Measurements from ENCODE around the gene ZNF695. TPM values are rescaled to one million over a fixed set of nuclear protein-coding genes. Genes with fewer than 3 reads are reported as not detected.

The ZNF695 gene
- total RNA-seq, 2 experiments from 2014 or later = 9.8 to 13.7 TPM

DNA sequence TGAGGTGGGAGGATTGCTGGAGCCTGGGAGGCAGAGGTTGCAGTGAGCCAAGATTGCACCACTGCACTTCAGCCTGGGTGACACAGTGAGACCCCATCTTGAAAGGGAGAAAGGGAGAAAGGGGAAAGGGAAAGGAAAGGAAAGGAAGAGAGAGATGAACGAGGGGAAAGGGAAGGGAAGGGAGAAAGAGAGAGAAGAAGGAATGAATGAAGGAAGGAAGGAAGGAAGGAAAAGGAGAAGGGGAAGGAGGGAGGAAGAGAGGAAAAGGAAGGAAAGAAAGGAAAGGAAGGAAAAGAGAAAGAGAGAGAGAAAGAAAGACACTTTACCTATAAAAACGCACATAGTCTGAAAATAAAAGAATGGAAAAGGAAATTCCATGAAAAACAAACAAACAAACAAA lies 18.0 kb downstream of the ZNF695 start:
- Histone ChIP-seq H3K4me1 (ENCODE audit: insufficient read depth, low read length, poor library complexity, severe bottlenecking) (no peaks in the 10 kb centered on the region), H3K4me2 (ENCODE audit: low read length) (no peak overlapping the region), H4K20me1 (ENCODE audit: insufficient read depth, low read length) (no peaks in the 10 kb centered on the region), H3K79me2 (ENCODE audit: insufficient read depth, low read depth, low read length) (no peaks in the 10 kb centered on the region), H3K4me3 (ENCODE audit: low read depth, low read length, poor library complexity, severe bottlenecking) (no peak overlapping the region), H3K9me2 (ENCODE audit: insufficient read depth, low read length) (no peaks in the 10 kb centered on the region), H2AFZ (ENCODE audit: low read length) (no peak overlapping the region), H3K36me3 (ENCODE audit: insufficient read depth, low read length) (peaks cover 43% of the 10 kb centered on the region), H3K9me3 (ENCODE audit: low read length) (peaks cover 56% of the 10 kb centered on the region), H3K27ac (ENCODE audit: low read depth, low read length, poor library complexity, severe bottlenecking) (no peak overlapping the region)
- DNase-seq (ENCODE audit: low spot score) = no peak
- CTCF ChIA-PET (ENCODE audit: unreplicated experiment) = no interaction called here
- intact Hi-C loops (cut with micrococcal nuclease; ENCODE audit: unreplicated experiment) = no loop called here
- no TSS peak for BruUV-seq (replicated peaks)
- POLR2A ChIA-PET = no interaction called here
- TF ChIP-seq EZH2phosphoT487 (IDR thresholded peaks at IDR 0.05; ENCODE audit: borderline replicate concordance, low read depth, low read length) (no peak), CTCF (conservative IDR thresholded peaks at IDR 0.05; ENCODE audit: low read length) (no peak)

DNA sequence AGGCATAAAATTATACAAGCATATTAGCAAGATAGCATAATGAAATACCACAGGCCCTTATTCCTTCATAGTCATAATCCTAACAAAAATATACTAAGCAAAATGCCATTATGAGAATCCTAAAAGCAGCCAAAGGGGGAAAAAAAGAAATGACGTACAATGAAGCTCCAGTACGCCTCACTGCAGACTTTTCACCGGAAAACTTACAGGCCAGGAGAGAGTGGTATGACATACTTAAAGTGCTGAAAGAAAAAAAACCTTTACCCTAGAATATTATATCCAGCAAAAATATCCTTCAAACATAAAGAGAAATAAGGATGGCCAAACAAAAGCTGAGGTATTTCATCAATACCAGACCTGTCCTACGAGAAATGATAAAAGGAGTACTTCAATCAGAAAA lies 19.5 kb downstream of the ZNF695 start:
- Histone ChIP-seq H2AFZ (ENCODE audit: low read length) (no peak overlapping the region), H3K9me2 (ENCODE audit: insufficient read depth, low read length) (no peaks in the 10 kb centered on the region), H3K4me1 (ENCODE audit: insufficient read depth, low read length, poor library complexity, severe bottlenecking) (no peaks in the 10 kb centered on the region), H3K4me3 (ENCODE audit: low read depth, low read length, poor library complexity, severe bottlenecking) (no peak overlapping the region), H4K20me1 (ENCODE audit: insufficient read depth, low read length) (no peaks in the 10 kb centered on the region), H3K4me2 (ENCODE audit: low read length) (no peak overlapping the region), H3K27ac (ENCODE audit: low read depth, low read length, poor library complexity, severe bottlenecking) (no peak overlapping the region), H3K79me2 (ENCODE audit: insufficient read depth, low read depth, low read length) (no peaks in the 10 kb centered on the region), H3K9me3 (ENCODE audit: low read length) (peaks cover 62% of the 10 kb centered on the region), H3K36me3 (ENCODE audit: insufficient read depth, low read length) (peaks cover 56% of the 10 kb centered on the region)
- POLR2A ChIA-PET = interaction anchor here (1.0 kb wide), 1 partner anchor 13 kb away, joined by 4 read pairs; no protein-coding TSS in a partner anchor
- no TSS peak for BruUV-seq (replicated peaks)
- no peak for DNase-seq (ENCODE audit: low spot score)
- intact Hi-C loops (cut with micrococcal nuclease; ENCODE audit: unreplicated experiment) = no loop called here
- CTCF ChIA-PET (ENCODE audit: unreplicated experiment) = no interaction called here
- TF ChIP-seq EZH2phosphoT487 (IDR thresholded peaks at IDR 0.05; ENCODE audit: borderline replicate concordance, low read depth, low read length) (no peak), CTCF (conservative IDR thresholded peaks at IDR 0.05; ENCODE audit: low read length) (no peak)

DNA sequence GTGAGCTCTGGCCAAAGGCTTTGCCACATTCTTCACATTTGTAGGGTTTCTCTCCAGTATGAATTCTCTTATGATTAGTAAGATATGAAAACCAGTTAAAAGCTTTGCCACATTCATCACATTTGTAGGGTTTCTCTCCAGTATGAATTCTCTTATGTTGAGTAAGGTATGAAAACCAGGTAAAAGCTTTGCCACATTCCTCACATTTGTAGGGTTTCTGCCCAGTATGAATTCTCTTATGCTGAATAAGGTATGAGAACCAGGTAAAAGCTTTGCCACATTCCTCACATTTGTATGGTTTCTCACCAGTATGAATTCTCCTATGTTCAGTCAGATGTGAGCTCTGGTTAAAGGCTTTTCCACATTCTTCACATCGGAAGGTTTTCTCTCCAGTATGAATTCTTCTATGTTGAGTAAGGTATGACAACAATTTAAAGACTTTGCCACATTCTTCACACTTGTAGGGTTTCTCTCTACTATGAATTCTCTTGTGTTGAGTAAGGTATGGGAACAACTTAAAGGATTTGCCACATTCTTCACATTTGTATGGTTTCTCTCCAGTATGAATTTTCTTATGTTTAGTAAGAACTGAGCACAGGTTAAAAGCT lies 20.7 kb downstream of the ZNF695 start:
- peaks cover 62% of the 10 kb centered on the region for H3K9me3 ChIP-seq (ENCODE audit: low read length)
- H3K79me2 ChIP-seq (ENCODE audit: insufficient read depth, low read depth, low read length) = no peaks in the 10 kb centered on the region
- H3K4me3 ChIP-seq (ENCODE audit: low read depth, low read length, poor library complexity, severe bottlenecking) = no peak overlapping the region
- ChIA-PET POLR2A (interaction anchor here (0.6 kb wide), 1 partner anchor 327 kb away, joined by 5 read pairs; no protein-coding TSS in a partner anchor), CTCF (ENCODE audit: unreplicated experiment) (no interaction called here)
- TF ChIP-seq CTCF (conservative IDR thresholded peaks at IDR 0.05; ENCODE audit: low read length) (no peak), EZH2phosphoT487 (IDR thresholded peaks at IDR 0.05; ENCODE audit: borderline replicate concordance, low read depth, low read length) (no peak)
- no peak overlapping the region for H3K4me2 ChIP-seq (ENCODE audit: low read length)
- no peaks in the 10 kb centered on the region for H3K4me1 ChIP-seq (ENCODE audit: insufficient read depth, low read length, poor library complexity, severe bottlenecking)
- H3K27ac ChIP-seq (ENCODE audit: low read depth, low read length, poor library complexity, severe bottlenecking) = no peak overlapping the region
- BruUV-seq (replicated peaks) = no TSS peak
- no peak for DNase-seq (ENCODE audit: low spot score)
- no peaks in the 10 kb centered on the region for H3K9me2 ChIP-seq (ENCODE audit: insufficient read depth, low read length)
- no peak overlapping the region for H2AFZ ChIP-seq (ENCODE audit: low read length)
- intact Hi-C loops (cut with micrococcal nuclease; ENCODE audit: unreplicated experiment) = no loop called here
- H3K36me3 ChIP-seq (ENCODE audit: insufficient read depth, low read length) = peaks cover 56% of the 10 kb centered on the region
- no peaks in the 10 kb centered on the region for H4K20me1 ChIP-seq (ENCODE audit: insufficient read depth, low read length)

Measured in OCI-LY7 (cell line).